HL-60 (cell line): ENCODE results near the gene LOC128125822.
A peak's percentile ranks its signal among the peaks of the same experiment; 100 is the strongest.

ENCODE experiments used
- DNase-seq, 2 experiments: peaks; one replicate each; pipeline ENCODE4 v3.0.0-alpha.2; 2010 to 2020; ENCODE audit warnings: low read depth in 1 of 2, low spot score in 1 of 2
- H3K27ac ChIP-seq: fragments of 250-450 bp; sonication (Bioruptor Pico); replicated peaks from 2 replicates; pipeline ENCODE4 v1.5.1; 2020; ENCODE audit warnings: mild to moderate bottlenecking, moderate library complexity
- H3K27me3 ChIP-seq: fragments of 250-450 bp; sonication (Bioruptor Pico); 2 replicates; pipeline ENCODE4 v1.5.1; 2021; ENCODE audit warnings: mild to moderate bottlenecking, moderate library complexity; ENCODE audit not compliant: insufficient read depth, poor library complexity, severe bottlenecking
- H3K4me3 ChIP-seq: replicated peaks from 2 replicates; pipeline ENCODE4 v1.5.1; 2011; ENCODE audit warnings: mild to moderate bottlenecking, control low read depth, low read length; ENCODE audit not compliant: insufficient read depth
- CTCF ChIP-seq: IDR thresholded peaks from one replicate; pipeline ENCODE4 v1.5.1; 2011; ENCODE audit warnings: low read length, control low read depth, inconsistent platforms; ENCODE audit not compliant: insufficient read depth
- GABPA ChIP-seq: IDR thresholded peaks from 2 replicates; pipeline ENCODE4 v1.6.1; 2012; ENCODE audit warnings: low read depth
- POLR2AphosphoS5 ChIP-seq: IDR thresholded peaks from 2 replicates; pipeline ENCODE4 v1.6.1; 2012; ENCODE audit warnings: low read depth
- REST ChIP-seq: IDR thresholded peaks from 2 replicates; pipeline ENCODE4 v1.6.1; 2012; ENCODE audit warnings: low read depth; ENCODE audit not compliant: insufficient replicate concordance
- SPI1 ChIP-seq: IDR thresholded peaks from 2 replicates; pipeline ENCODE4 v1.6.1; 2012; ENCODE audit warnings: low read depth, mild to moderate bottlenecking, borderline replicate concordance

LOC128125822 gene

GRCh38 chr6:63572747-63573075 lies 431 bp downstream of the LOC128125822 start:
- H3K4me3 ChIP-seq: peak overlapping the region; percentile 72
- no peaks in the 10 kb centered on the region for H3K27me3 ChIP-seq
- H3K27ac ChIP-seq: peak overlapping the region; percentile 97
- TF ChIP-seq REST (no peak), SPI1 (no peak), GABPA (no peak), POLR2AphosphoS5 (no peak)
- DNase-seq: no peak

- Histone ChIP-seq H3K27ac (peak overlapping the region; percentile 97), H3K4me3 (peak overlapping the region; percentile 72), H3K27me3 (no peaks in the 10 kb centered on the region)
- peak in 1 of 2 experiments; percentile 70 for DNase-seq
- TF ChIP-seq GABPA: no peak
- TF ChIP-seq CTCF: no peak
- no peak for TF ChIP-seq REST
- peak; percentile 23; the same call in 1 of the 2 replicates for TF ChIP-seq SPI1
- TF ChIP-seq POLR2AphosphoS5: no peak
These were observed 1.0 kb downstream of the LOC128125822 start for GRCh38 chr6:63573076-63573898.

- TF ChIP-seq CTCF: peak; percentile 63
- no peak for TF ChIP-seq REST
- TF ChIP-seq GABPA: no peak
- H3K4me3 ChIP-seq: peak overlapping the region; percentile 72
- DNase-seq: peak in 1 of 2 experiments; percentile 63
- no peaks in the 10 kb centered on the region for H3K27me3 ChIP-seq
- peak overlapping the region; percentile 97 for H3K27ac ChIP-seq
These were observed 1.7 kb downstream of the LOC128125822 start for GRCh38 chr6:63573899-63574553.
